Measurements from ENCODE around the gene CORO1C. TPM values are rescaled to one million over a fixed set of nuclear protein-coding genes. Genes with fewer than 3 reads are reported as not detected.

Gene CORO1C
- total and polyA plus RNA-seq, 2 experiments from 2014 or later = 170 to 403 TPM

DNA sequence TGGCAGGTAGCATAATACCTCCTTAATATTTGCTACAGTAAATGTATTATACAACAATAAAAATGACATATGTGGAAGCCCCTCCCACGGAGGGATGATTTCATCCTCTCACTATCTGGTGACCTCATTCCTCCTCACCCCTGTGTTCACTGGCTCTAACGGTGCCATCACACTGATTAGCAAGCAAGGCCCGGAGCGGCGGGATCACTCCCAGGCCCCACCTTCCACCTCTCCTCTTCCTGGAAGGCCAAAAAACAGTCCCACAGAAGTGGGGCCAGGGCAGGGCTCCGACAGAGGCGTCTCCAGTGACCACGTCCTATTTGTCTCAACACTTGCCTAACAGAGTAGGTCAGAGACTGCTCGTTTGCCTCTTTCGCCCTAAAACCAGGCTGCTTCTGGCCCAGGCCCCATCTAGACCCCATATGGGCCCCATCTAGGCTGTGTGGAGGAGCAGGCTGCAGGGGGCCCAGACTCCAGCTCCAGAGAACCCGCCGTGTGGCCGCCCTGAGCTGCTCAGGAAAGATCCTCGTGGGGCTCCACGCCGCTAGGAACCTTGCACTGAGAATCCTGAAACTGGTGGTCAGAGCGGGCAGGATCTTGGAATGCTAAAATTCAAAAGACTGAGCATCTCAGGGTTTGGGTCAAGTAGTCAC is 101.4 kb downstream of the CORO1C start:
- in situ Hi-C loops (cut with MboI) = no loop called here
- WGBS, 2 experiments (ENCODE audit: low coverage in 1 of 2, low lambda C conversion rate in 2 of 2, missing lambda C conversion rate in 2 of 2) = 36 to 40% methylated on average over 17 of the region's 17 CpGs
- peak; percentile 96 for DNase-seq

DNA sequence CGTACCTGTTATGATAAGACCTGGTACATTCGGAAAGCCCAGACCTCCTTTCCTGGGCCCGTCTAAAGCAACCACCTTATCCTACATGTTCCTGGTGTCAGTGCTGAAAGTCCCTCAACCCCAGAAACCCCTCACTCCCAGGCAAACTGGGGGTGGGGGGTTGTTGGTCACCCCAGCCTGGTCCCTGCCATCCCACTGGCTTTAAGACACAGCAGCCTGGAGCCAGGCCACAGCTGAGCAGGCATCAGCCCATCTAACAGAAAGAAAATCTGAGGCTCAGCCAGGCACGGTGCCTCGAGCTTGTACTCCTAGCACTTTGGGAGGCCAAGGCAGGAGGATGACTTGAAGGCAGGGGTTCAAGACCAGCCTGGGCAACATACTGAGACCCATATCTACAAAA is 102.2 kb downstream of the CORO1C start:
- peaks cover 36% of the 10 kb centered on the region for H3K4me1 ChIP-seq (ENCODE audit: insufficient read depth)
- in situ Hi-C loops (cut with MboI) = no loop called here
- H3K9ac ChIP-seq = peak overlapping the region; percentile 69
- no peaks in the 10 kb centered on the region for H3K27me3 ChIP-seq (replicated peaks; ENCODE audit: insufficient read depth)
- no peaks in the 10 kb centered on the region for H3K9me3 ChIP-seq (ENCODE audit: low read depth)
- no peaks in the 10 kb centered on the region for H3K9me2 ChIP-seq (ENCODE audit: insufficient read depth)
- no peaks in the 10 kb centered on the region for H4K20me1 ChIP-seq (ENCODE audit: insufficient read depth)
- 83 to 86% methylated on average over 5 of the region's 5 CpGs for WGBS, 2 experiments (ENCODE audit: low coverage in 1 of 2, low lambda C conversion rate in 2 of 2, missing lambda C conversion rate in 2 of 2)
- H3K4me2 ChIP-seq (ENCODE audit: unreplicated experiment) = peak overlapping the region; percentile 46
- TF ChIP-seq EZH2phosphoT487 (IDR thresholded peaks at IDR 0.05; ENCODE audit: insufficient read depth, low read depth) = no peak
- TF ChIP-seq EZH2 (IDR thresholded peaks at IDR 0.05; ENCODE audit: insufficient read depth, poor library complexity, severe bottlenecking) = no peak
- H3K79me2 ChIP-seq (ENCODE audit: insufficient read depth) = no peaks in the 10 kb centered on the region
- no peaks in the 10 kb centered on the region for H3K36me3 ChIP-seq (ENCODE audit: low read depth)
- peak overlapping the region; percentile 87 for H3K27ac ChIP-seq
- peaks cover 47% of the 10 kb centered on the region for H3F3A ChIP-seq (ENCODE audit: insufficient read depth)
- no peak for DNase-seq
- H2AFZ ChIP-seq = no peak overlapping the region
- no peak overlapping the region for H3K4me3 ChIP-seq

More for the DNA sequence above, 101.4 kb downstream of the CORO1C start:
- Histone ChIP-seq H3K9ac (peak overlapping the region; percentile 69), H2AFZ (0 out of 2 replicates have a peak overlapping the region, but pooled peaks have one; percentile 2), H3K9me3 (ENCODE audit: low read depth) (no peaks in the 10 kb centered on the region), H3K36me3 (ENCODE audit: low read depth) (no peaks in the 10 kb centered on the region), H3F3A (ENCODE audit: insufficient read depth) (peaks cover 47% of the 10 kb centered on the region), H3K4me1 (ENCODE audit: insufficient read depth) (peaks cover 36% of the 10 kb centered on the region), H3K79me2 (ENCODE audit: insufficient read depth) (no peaks in the 10 kb centered on the region), H3K4me3 (no peak overlapping the region), H3K9me2 (ENCODE audit: insufficient read depth) (no peaks in the 10 kb centered on the region), H3K27me3 (replicated peaks; ENCODE audit: insufficient read depth) (no peaks in the 10 kb centered on the region), H3K4me2 (ENCODE audit: unreplicated experiment) (peak overlapping the region; percentile 47), H4K20me1 (ENCODE audit: insufficient read depth) (no peaks in the 10 kb centered on the region), H3K27ac (peak overlapping the region; percentile 87)
- no peak for TF ChIP-seq EZH2phosphoT487 (IDR thresholded peaks at IDR 0.05; ENCODE audit: insufficient read depth, low read depth)
- TF ChIP-seq EZH2 (IDR thresholded peaks at IDR 0.05; ENCODE audit: insufficient read depth, poor library complexity, severe bottlenecking) = no peak

DNA sequence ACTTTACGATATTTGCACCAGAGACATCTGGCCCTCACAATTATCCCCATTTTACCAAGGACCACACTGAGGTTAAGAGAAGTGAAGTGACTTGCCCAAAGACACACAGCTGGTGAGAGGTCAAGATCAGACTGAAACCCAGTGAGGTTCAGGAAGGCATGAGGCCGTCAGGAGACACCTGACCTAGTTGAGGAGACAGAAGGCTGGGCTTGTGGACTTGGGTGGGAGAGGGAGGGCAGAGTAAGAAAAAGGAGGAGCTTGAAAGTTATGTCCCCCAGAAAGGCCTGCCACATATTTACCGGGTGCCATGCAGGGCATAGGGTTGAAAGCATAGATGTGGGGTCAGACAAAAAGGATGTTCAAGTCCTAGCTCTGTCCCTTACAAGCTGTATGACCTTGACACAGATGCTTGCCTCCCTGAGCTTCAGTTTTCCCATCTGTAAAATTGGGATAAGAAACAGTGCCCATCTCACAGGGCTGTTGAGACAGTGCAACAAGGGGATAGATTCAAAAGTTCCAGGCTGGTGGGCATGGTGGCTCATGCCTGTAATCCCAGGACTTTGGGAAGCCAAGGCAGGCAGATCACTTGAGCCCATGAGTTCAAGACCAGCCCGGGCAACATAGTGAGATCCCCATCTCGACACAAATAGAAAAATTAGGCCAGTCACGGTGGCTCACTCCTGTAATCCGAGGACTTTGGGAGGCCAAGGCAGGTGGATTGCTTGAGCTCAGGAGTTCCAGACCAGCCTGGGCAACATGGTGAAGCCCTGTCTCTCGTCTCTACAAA is 104.0 kb downstream of the CORO1C start:
- peaks cover 31% of the 10 kb centered on the region for H3F3A ChIP-seq (ENCODE audit: insufficient read depth)
- no peak overlapping the region for H3K9ac ChIP-seq
- TF ChIP-seq EZH2 (IDR thresholded peaks at IDR 0.05; ENCODE audit: insufficient read depth, poor library complexity, severe bottlenecking) (no peak), EZH2phosphoT487 (IDR thresholded peaks at IDR 0.05; ENCODE audit: insufficient read depth, low read depth) (no peak)
- no peaks in the 10 kb centered on the region for H4K20me1 ChIP-seq (ENCODE audit: insufficient read depth)
- no peak overlapping the region for H2AFZ ChIP-seq
- no peaks in the 10 kb centered on the region for H3K9me3 ChIP-seq (ENCODE audit: low read depth)
- H3K4me3 ChIP-seq = no peak overlapping the region
- H3K27me3 ChIP-seq (replicated peaks; ENCODE audit: insufficient read depth) = no peaks in the 10 kb centered on the region
- in situ Hi-C loops (cut with MboI) = no loop called here
- H3K4me1 ChIP-seq (ENCODE audit: insufficient read depth) = peaks cover 36% of the 10 kb centered on the region
- H3K79me2 ChIP-seq (ENCODE audit: insufficient read depth) = no peaks in the 10 kb centered on the region
- H3K9me2 ChIP-seq (ENCODE audit: insufficient read depth) = no peaks in the 10 kb centered on the region
- H3K4me2 ChIP-seq (ENCODE audit: unreplicated experiment) = no peak overlapping the region
- no peak for DNase-seq
- no peaks in the 10 kb centered on the region for H3K36me3 ChIP-seq (ENCODE audit: low read depth)
- WGBS, 2 experiments (ENCODE audit: low coverage in 1 of 2, low lambda C conversion rate in 2 of 2, missing lambda C conversion rate in 2 of 2) = 92% methylated on average over 8 of the region's 8 CpGs
- H3K27ac ChIP-seq = no peak overlapping the region

DNA sequence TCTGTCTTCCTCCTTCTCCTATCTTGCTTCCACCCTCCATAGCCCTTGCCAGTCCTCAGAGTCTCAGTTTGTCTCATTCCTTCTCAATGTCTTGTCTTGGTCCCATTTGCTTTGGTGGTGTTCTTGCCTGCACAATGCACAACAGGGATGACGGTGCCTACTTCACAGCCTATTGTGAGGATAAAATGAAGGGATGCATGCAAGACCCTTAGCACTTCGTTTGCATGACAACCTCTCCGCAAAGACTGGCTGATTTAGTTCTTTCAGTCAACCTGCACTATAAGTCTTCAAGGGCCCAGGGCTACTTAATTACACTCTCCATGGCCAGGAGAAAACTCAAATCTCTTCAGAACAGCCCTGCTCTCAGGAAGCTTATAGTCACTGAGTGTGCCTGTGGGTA is 106.1 kb downstream of the CORO1C start:
- Histone ChIP-seq H4K20me1 (ENCODE audit: insufficient read depth) (no peaks in the 10 kb centered on the region), H3K27me3 (replicated peaks; ENCODE audit: insufficient read depth) (no peaks in the 10 kb centered on the region), H3K36me3 (ENCODE audit: low read depth) (no peaks in the 10 kb centered on the region), H3K4me1 (ENCODE audit: insufficient read depth) (peaks cover 24% of the 10 kb centered on the region), H3K9me3 (ENCODE audit: low read depth) (no peaks in the 10 kb centered on the region), H3K9me2 (ENCODE audit: insufficient read depth) (no peaks in the 10 kb centered on the region), H3F3A (ENCODE audit: insufficient read depth) (peaks cover 14% of the 10 kb centered on the region), H2AFZ (no peak overlapping the region), H3K27ac (no peak overlapping the region), H3K79me2 (ENCODE audit: insufficient read depth) (no peaks in the 10 kb centered on the region), H3K4me2 (ENCODE audit: unreplicated experiment) (no peak overlapping the region), H3K9ac (no peak overlapping the region), H3K4me3 (no peak overlapping the region)
- in situ Hi-C loops (cut with MboI) = no loop called here
- WGBS, 2 experiments (ENCODE audit: low coverage in 1 of 2, low lambda C conversion rate in 2 of 2, missing lambda C conversion rate in 2 of 2) = 82 to 91% methylated on average over 3 of the region's 3 CpGs
- no peak for DNase-seq
- TF ChIP-seq EZH2phosphoT487 (IDR thresholded peaks at IDR 0.05; ENCODE audit: insufficient read depth, low read depth) (no peak), EZH2 (IDR thresholded peaks at IDR 0.05; ENCODE audit: insufficient read depth, poor library complexity, severe bottlenecking) (no peak)
